ENCODE data around the gene RBL2. TPM values are rescaled to one million over a fixed set of nuclear protein-coding genes. Genes with fewer than 3 reads are reported as not detected.

The RBL2 gene
- total and polyA plus RNA-seq, 2 of the 13 experiments (the other 11 are each of a cell fraction or from before 2014, with no cell fraction given), result 41.2 to 60.9 TPM

- TF ChIP-seq REXO4 (CRISPR knock-in tag; IDR thresholded peaks at IDR 0.05; ENCODE audit: borderline replicate concordance), result no peak; the same call in 1 of the 2 replicates
- TF ChIP-seq FLYWCH1 (CRISPR knock-in tag; IDR thresholded peaks at IDR 0.05), result 0 out of 2 replicates have a peak, but pooled peaks have one; percentile 80
- TF ChIP-seq ZBTB14 (CRISPR knock-in tag; IDR thresholded peaks at IDR 0.05), result no peak
- peak; percentile 40; the same call in 1 of the 2 replicates for TF ChIP-seq DR1 (CRISPR knock-in tag; IDR thresholded peaks at IDR 0.05)
- peak; percentile 56; the same call in 1 of the 2 replicates for TF ChIP-seq ZNF333 (CRISPR knock-in tag; IDR thresholded peaks at IDR 0.05; ENCODE audit: borderline replicate concordance)
- TF ChIP-seq ZNF275 (CRISPR knock-in tag; IDR thresholded peaks at IDR 0.05; ENCODE audit: borderline replicate concordance), result peak; percentile 43; the same call in 1 of the 2 replicates
- no peak for TF ChIP-seq BRD4 (CRISPR knock-in tag; IDR thresholded peaks at IDR 0.05)
- TF ChIP-seq CREB3 (CRISPR knock-in tag; IDR thresholded peaks at IDR 0.05), result no peak
- TF ChIP-seq, protein P1, sequence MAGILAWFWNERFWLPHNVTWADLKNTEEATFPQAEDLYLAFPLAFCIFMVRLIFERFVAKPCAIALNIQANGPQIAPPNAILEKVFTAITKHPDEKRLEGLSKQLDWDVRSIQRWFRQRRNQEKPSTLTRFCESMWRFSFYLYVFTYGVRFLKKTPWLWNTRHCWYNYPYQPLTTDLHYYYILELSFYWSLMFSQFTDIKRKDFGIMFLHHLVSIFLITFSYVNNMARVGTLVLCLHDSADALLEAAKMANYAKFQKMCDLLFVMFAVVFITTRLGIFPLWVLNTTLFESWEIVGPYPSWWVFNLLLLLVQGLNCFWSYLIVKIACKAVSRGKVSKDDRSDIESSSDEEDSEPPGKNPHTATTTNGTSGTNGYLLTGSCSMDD (CRISPR knock-in tag; IDR thresholded peaks at IDR 0.05), result no peak
- TF ChIP-seq, protein P2, sequence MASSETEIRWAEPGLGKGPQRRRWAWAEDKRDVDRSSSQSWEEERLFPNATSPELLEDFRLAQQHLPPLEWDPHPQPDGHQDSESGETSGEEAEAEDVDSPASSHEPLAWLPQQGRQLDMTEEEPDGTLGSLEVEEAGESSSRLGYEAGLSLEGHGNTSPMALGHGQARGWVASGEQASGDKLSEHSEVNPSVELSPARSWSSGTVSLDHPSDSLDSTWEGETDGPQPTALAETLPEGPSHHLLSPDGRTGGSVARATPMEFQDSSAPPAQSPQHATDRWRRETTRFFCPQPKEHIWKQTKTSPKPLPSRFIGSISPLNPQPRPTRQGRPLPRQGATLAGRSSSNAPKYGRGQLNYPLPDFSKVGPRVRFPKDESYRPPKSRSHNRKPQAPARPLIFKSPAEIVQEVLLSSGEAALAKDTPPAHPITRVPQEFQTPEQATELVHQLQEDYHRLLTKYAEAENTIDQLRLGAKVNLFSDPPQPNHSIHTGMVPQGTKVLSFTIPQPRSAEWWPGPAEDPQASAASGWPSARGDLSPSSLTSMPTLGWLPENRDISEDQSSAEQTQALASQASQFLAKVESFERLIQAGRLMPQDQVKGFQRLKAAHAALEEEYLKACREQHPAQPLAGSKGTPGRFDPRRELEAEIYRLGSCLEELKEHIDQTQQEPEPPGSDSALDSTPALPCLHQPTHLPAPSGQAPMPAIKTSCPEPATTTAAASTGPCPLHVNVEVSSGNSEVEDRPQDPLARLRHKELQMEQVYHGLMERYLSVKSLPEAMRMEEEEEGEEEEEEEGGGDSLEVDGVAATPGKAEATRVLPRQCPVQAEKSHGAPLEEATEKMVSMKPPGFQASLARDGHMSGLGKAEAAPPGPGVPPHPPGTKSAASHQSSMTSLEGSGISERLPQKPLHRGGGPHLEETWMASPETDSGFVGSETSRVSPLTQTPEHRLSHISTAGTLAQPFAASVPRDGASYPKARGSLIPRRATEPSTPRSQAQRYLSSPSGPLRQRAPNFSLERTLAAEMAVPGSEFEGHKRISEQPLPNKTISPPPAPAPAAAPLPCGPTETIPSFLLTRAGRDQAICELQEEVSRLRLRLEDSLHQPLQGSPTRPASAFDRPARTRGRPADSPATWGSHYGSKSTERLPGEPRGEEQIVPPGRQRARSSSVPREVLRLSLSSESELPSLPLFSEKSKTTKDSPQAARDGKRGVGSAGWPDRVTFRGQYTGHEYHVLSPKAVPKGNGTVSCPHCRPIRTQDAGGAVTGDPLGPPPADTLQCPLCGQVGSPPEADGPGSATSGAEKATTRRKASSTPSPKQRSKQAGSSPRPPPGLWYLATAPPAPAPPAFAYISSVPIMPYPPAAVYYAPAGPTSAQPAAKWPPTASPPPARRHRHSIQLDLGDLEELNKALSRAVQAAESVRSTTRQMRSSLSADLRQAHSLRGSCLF (CRISPR knock-in tag; IDR thresholded peaks at IDR 0.05; ENCODE audit: borderline replicate concordance), result no peak
- peak; percentile 64 for TF ChIP-seq SRSF1 (optimal IDR thresholded peaks at IDR 0.05; ENCODE audit: low read depth, low read length)
- no peak for TF ChIP-seq ZBTB1 (CRISPR knock-in tag; IDR thresholded peaks at IDR 0.05; ENCODE audit: borderline replicate concordance)
- TF ChIP-seq POLR2AphosphoS2 (IDR thresholded peaks at IDR 0.05; ENCODE audit: low read depth, low read length), result no peak
- peak; percentile 93 for TF ChIP-seq NR2C2 (CRISPR knock-in tag; IDR thresholded peaks at IDR 0.05; ENCODE audit: borderline replicate concordance)
- 0 out of 2 replicates have a peak, but pooled peaks have one; percentile 17 for TF ChIP-seq ONECUT2 (CRISPR knock-in tag; IDR thresholded peaks at IDR 0.05)
- TF ChIP-seq IRF2 (CRISPR knock-in tag; IDR thresholded peaks at IDR 0.05), result peak; percentile 67
Measured at GRCh38 chr16:53511403-53512280, 77.4 kb downstream of the RBL2 start (continued).

All from HepG2 (cell line).